Stimulated activated CD8-positive, alpha-beta memory T cell treated with anti-CD3 and anti-CD28 coated beads, Interleukin-15, amount 100 ng/mL, for 4 hours (primary cell): Measurements from ENCODE around the gene SLC2A10.

ENCODE experiments used
- DNase-seq, 2 donors: peaks; one replicate each; pipeline ENCODE4 v3.0.0-alpha.2; 2020; ENCODE audit warnings: low read depth in 2 of 2

Gene SLC2A10

DNA sequence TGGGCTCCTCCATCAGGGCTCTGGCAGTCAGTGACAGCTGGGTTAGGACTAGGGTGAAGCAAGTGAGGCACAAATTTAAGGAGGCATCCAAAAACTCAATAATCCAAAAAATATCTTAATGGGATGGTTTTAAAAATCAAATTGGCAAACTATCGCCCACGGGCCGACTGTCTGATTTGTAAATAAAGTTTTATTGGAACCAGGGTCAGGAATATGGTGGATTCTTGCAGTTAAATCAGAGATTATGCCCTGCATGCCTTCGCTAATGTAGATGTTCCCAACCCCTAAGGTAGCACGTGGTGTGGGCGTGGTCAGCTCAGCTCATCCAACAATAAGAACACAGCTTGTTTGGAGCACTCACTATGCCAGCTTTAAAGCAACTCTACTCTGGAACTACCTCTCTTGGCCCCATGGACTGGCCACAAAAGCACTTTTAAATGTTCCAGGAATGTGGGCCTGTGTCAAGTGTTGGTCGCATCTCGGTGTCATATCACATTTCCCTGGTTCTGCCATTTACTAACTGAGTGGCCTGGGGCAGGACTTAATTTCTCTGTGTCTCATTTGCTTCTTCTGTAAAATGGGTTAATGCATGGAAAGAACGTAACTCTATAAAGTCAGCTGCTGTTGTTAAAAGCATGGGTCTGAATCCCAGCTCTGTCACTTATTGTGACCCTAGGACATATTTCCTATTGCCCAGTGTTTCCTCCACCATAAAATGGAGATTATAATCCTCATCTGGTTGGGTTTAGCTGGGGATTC is 27.2 kb upstream of the SLC2A10 start:
- no peak for DNase-seq

GRCh38 chr20:46683011-46683667 is 26.3 kb upstream of the SLC2A10 start:
- no peak for DNase-seq

DNA sequence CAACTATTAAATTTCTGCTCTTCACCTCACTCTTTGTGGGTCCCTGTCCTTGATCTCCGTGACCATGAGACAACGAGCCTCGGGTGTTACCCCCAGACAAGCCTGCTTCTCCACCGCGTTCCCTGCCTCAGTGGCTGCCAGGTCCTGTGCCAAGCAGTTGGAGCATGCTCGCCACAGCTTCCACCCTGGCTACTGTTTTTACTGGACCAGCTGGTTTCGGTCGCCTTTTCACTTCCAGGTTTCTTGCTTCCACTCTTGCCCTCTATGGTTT is 25.8 kb upstream of the SLC2A10 start:
- DNase-seq, result no peak

DNA sequence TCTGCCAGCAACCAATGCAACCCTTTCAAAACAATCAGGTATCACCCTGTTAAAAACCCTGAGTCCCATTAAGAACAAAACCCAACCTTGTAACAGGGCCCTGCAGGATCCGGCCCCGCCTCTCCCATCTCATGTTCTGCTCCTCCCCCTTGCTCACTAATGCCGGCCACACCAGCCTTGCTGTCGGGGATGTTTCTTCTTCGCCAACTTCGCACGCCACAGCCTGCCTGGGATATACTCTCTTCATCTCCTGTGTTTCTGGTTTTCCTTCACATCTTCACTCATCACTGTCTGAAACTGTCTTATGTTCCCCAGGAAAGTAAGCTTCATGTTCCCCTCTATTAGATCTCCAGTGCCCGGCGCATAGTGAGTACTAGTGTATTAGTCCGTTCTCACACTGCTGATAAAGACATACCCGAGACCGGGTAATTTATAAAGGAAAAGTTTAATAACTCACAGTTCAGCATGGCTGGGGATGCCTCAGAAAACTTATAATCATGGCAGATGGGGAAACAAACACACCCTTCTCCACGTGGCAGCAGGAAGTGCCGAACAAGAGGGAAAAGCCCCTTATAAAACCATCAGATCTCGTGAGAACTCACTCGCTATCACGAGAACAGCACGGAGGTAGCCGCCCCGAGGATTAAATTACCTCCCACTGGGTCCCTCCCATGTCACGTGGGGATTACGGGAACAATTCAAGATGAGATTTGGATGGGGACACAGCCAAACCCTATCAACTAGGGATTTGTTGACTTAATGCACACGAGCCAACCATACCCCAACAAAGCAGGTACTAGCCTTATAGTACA is 25.3 kb upstream of the SLC2A10 start:
- DNase-seq, result no peak

DNA sequence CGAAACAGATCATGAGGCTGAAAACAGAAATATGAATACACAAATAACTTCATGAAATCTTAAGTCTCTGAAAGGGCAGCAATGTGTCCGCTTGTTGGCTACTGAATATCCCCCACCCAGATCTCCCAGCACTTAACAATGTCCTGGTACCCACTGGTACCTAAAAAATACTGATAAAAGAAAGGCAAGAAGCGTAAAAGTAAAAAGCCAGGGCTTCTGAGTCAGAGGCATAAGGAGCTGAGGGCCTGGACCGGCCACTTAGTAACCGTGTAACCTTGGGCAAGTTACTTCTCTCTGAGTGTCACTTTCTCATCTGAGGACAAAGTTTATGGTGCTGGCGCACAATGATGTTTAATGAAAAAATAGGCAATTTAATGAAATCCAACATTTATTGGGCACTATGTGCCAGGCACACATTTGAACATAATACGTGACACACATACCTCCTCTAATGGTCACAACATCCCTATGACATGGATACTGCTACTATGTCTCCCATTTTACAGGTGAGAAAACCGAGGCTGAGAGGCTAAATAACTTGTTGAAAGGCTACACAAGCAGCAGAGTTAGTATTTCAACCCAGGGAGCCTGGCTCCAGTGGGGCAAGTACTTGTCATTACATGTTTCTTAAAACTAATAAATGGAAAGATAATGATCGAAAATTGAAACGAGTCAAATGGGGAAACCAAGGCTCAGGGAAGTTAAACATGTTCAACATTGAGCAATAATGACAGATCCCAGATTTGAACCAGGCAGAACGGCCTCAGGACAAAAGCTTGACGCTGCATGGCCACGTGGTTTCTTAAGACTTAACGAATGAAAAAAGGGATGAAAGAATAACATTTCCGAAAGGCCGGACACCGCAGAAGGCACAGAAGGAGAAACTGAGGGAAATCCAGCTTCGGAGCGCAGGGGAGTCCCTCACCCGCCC is 21.0 kb upstream of the SLC2A10 start:
- DNase-seq, result no peak

DNA sequence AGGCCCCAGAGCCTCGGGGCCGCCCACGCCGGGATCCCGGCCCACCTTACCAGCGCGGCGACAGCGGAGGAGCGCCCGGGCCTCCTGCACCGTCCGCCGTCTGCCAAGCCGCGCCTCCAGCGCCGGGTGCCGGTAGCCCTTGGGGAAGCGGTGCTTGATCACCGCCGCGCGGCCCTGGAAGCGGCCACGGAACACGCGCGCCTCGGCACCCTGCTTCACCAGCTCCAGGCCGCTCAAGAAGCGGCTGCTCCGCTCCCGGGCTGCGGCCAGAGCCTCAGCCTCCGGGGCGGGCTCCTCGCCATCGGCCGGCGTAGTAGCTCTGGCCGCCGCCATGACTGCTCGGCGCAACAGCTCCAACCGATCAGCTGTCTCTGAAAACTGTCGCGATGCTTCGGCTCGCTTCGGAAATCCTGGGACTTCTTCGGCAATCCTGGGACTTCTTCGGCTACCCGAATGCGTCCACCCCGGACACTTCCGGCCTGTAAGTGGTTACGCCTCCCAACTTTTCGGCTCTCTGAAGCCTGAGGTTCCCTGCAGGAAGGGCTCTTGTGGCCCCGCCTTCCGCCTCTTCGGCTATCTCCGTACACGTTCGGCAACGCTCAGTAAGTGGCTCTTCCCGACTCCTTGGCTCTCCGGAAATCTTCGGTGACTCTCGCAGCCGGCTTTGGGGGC is 20.2 kb upstream of the SLC2A10 start, which contains the start of gene TP53RK:
TSS of gene TP53RK (minus strand) at position 363 of the 672 bp plus-strand sequence. CDS start at position 333, 30 bp downstream.
- peak; percentile 87 to 91 for DNase-seq

DNA sequence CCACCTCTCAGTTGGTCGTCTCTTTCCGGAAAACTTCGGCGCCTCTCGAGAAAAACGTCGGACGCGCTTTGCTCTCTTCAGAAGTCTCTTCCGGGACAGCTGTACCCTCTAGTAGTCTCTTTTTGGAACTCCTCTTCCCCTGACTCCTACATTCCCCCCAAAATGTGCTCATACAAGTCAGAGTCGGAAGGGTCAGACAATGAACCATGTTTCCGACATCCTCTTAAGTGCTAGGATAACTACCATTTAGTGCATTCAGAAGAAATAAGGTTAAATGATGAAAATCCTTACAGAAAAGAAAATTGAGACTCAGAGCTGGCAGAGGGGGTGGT is 19.7 kb upstream of the SLC2A10 start:
- DNase-seq, result no peak

DNA sequence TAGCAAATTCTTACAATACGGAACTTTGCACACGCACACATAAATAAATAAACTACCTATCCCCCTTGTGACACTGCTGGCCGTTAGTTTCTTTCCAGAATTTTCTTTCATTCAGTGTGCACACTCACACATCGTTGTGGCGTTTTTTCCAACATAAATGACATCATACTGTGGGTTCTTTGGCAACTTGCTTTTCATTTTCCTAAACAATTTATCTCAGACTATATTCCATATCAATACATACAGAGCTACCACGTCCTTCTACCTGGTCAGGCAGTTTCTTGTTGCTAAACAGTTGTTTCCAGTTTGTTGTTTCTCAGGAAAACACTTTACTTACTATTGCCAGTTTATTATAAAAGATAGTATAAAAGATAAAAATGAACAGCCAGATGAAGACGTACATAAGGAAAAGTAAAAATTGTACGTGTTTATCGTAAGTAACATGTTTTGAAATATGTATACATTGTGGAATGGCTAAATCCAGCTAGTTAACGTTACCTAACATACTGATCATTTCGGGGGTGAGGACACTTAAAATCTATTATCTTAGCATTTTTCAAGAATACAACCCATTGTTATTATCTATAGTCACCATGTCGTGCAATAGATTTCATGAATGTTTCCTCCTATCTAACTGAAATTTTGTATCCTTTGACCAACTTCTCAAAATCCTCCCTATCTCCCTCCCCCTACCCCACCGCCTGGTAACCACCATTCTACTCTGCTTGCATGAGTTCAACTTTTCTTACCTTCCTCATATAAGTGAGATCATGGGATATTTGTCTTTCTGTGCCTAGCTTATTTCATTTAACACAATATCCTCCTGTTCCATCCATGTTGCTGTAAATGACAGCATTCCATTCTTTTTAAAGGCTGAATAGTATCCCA is 19.0 kb upstream of the SLC2A10 start:
- DNase-seq, result no peak

- DNase-seq, result no peak
Observed at GRCh38 chr20:46691196-46691595, 18.3 kb upstream of the SLC2A10 start.

DNA sequence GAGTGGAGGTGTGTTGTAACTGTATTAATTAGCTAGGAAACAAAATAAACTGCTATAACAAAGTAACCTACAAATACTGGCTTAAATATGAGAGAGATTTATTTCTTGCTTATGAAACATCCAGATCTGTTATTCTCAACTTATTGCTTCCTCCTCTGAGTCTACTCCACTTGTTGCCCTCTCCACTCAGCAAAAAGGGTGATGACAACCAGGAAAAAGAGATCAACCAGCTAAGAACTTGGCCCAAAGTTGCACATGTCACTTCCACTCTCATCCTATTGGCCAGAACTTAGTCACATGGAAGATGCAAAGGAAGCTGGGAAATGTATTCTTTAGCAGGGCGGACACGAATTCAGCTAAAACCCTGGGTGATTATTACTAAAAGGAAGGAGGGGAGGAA is 15.0 kb upstream of the SLC2A10 start:
- DNase-seq, result no peak

DNA sequence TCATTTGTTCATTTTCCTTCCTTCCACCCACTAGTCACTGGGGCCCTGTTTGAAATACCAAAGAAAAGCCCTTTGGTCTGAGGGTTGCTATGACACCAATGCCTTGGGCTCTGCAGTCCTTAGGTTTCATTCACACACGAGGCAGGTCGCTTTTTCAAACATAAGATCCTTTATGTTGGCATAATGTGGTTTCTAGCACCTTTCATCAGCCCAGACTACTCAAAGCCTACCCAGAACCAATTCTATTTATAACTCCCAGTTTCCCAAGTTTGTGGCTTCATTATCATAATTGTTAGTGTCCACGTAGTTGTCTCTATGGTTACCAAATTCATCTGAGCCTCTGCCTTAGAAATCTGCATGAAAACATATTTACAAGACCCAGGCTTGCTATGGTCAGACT is 13.6 kb upstream of the SLC2A10 start:
- no peak for DNase-seq

DNA sequence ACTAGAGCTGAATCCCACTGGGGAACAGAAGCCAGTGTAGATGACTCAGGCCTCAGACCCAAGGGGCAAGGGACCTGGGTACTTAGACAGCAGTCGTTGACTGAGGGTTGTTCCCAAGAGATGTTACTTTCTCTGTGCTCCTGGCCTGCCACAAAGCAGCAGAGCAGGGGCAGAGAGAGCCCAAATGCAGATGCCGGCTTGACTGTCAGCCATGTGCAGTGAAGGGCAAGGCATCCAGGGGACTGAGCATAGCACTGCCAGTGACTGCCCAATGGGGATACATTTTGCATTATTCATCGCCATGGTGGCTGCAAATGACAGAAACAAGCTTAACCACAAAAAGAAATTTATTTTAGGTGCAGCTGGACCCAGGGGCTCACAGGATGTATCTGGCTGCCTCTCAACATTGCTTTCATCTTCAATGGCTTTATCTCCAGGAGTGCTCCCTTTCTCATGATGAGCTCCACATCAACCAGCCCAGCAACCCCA is 12.6 kb upstream of the SLC2A10 start:
- no peak for DNase-seq

DNA sequence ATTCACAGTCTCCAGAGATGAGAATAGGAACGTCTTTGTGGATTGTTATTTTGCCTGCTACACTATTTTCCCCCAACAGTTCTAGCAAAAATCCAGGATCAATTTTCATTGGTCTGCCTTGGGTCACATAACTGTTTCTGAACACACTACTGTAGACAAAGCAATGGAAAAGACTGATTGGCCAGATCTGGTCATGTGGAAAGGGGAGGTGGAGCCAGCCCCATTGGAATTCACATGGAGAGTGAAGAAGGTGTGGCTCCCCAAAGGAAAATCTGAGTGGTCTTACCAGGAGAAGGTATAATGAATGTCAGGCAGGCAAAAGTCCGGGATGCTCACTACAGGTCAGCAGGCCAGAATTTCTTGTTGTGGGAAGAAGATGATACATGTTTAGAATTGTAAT is 10.7 kb upstream of the SLC2A10 start:
- no peak for DNase-seq

DNA sequence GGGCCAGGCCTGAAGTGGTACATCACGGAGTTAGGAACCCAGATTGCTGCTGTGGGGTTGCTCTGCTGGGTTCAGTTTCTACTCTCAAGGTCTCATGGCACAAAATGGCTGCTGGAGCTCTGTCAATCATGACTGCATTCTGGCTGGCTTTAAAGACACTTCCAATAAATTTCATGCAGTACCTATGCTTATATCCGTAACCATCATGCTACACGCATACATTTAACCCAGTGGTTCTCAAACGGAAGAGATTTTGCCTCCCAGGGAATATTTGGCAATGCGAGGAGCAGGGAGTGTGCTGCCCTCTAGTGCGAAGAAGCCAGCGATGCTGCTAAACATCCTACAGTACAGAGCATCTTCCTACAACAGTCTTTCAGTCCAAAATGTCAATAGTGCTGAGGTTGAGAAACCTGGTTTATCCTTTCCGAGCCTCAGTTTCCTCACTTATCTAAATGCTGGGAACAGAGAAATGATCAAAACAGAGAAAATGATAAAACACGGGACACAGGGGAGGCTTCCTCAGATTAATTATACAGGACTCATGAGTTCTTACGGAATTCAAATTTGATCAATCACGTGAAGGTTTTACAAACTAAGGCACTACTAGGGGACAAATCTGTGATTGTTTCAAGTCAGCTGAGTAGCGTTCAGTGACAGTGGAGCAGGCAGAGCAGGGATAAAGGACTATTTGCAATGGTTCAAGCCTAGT is 9.6 kb upstream of the SLC2A10 start:
- no peak for DNase-seq

GRCh38 chr20:46700481-46700880 is 9.0 kb upstream of the SLC2A10 start:
- no peak for DNase-seq

GRCh38 chr20:46701057-46701456 is 8.4 kb upstream of the SLC2A10 start:
- no peak for DNase-seq

DNA sequence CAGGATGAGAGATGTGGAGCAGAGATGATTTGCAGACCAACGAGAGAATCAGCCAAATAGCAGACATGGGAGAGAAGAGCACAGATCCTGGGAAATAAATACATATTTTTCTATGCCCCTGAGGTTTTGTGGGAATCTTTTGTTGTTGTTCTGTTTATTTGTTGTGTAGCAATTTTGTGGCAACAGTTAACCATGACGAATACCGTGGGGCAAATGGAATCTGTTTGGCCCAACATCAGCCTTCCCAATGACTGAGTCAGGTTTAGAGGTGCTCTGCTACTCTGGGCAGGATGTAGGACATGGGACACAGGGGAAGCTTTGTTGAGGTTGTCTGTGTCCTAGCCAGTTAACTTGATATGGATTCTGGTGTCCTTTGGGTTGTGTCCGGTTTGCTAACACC is 7.9 kb upstream of the SLC2A10 start:
- DNase-seq, result no peak

DNA sequence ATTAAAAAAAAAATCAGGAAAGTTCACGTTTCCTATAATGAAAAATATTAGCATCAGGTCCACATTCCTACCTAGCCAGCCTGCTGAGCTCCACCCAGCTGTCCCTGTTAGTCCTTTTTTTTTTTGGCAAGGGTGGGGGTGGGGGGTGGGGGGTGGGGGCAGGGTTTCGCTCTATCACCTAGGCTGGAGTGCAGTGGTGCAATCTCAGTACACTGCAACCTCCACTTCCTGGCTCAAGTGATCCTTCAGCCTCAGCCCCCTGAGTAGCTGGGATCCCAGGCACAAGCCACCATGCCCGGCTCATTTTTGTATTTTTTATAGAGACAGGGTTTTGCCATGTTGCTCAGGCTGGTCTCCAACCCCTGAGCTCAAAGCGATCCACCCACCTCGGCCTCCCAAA is 7.5 kb upstream of the SLC2A10 start:
- no peak for DNase-seq

DNA sequence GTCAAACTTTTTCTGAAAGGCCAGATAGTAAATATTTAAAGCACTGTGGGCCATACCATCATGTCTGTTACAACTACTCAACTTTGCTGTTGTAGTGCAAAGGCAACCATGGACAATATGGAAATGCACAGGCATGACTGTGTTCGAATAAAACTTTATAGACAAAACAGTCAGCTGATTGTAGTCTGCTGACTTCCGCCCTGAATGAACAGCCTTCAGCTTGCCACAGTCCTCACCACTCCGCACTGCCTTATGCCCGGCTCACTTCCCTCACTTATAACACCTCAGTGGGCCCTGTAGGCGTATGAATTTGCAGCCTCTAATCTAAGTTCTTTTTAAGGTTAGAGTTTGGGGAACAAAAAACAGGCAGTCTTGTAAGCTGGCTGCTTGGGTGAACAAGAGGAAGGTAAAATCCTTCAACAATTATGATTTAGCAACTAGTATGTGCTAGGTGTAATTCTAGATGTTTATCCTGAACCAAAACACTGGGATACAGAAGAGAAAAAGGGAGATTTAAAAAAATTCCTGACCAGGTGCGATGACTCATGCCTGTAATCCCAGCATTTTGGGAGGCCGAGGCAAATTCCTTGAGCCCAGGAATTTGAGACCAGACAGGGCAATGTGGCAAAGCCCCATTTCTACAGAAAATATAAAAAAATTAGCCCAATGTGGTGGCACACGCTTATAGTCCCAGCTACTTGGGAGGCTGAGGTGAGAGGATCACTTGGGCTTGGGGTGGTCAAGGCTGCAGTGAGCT is 6.8 kb upstream of the SLC2A10 start:
- no peak for DNase-seq
